SK-N-SH (cell line): ENCODE measurements around the gene NDN. TPM values are rescaled to one million over a fixed set of nuclear protein-coding genes. Genes with fewer than 3 reads are reported as not detected.

Experiments
- CTCF ChIA-PET: fragments of 300-600, 350-600 bp; formaldehyde crosslinking; extraction: SDS; loops from one replicate; lab custom pipeline; 2021; lab: Yijun Ruan, JAX
- POLR2A ChIA-PET: fragments of 350-600 bp; sonication (Branson Sonifier 250); formaldehyde crosslinking; extraction: SDS; loops from one replicate; lab custom pipeline; 2020; ENCODE audit warnings: antibody characterized with exemption, inconsistent platforms; lab: Yijun Ruan, JAX
- DNase-seq: peaks from one replicate; pipeline ENCODE4 v3.0.0; 2012
- H2AFZ ChIP-seq: fragments of 200-600 bp; sonication (generic); 2 replicates; pipeline ENCODE4 v1.8.1; 2016; ENCODE audit warnings: antibody characterized with exemption, mild to moderate bottlenecking, low read depth
- H3F3A ChIP-seq: fragments of 200-600 bp; sonication (generic); replicated peaks from 2 replicates; pipeline ENCODE3; 2016; ENCODE audit warnings: antibody characterized with exemption, mild to moderate bottlenecking; ENCODE audit not compliant: insufficient read depth
- H3K27ac ChIP-seq, 2 experiments: fragments of 200-500 bp in 1 of 2; fragments of 200-600 bp in 1 of 2; sonication (Bioruptor generic) in 1 of 2; sonication (generic), shearing (Covaris generic) in 1 of 2; 2 replicates each; pipeline versions ENCODE4 v1.5.1 to v1.6.1; 2014 to 2016; ENCODE audit warnings: low read depth in 2 of 2, inconsistent platforms in 1 of 2, low read length in 1 of 2, mild to moderate bottlenecking in 1 of 2, mixed read lengths in 1 of 2
- H3K27me3 ChIP-seq: fragments of 200-600 bp; sonication (generic), shearing (Covaris generic); 2 replicates; pipeline ENCODE4 v1.6.1; 2016; ENCODE audit warnings: mixed run types; ENCODE audit not compliant: insufficient read depth
- H3K36me3 ChIP-seq, 2 experiments: fragments of 200-500 bp in 1 of 2; fragments of 200-600 bp in 1 of 2; sonication (Bioruptor generic) in 1 of 2; sonication (generic) in 1 of 2; replicated peaks in 1 of 2; 2 replicates each; pipeline versions ENCODE3 to v1.5.1; 2014 to 2016; ENCODE audit warnings: low read length in 1 of 2, mild to moderate bottlenecking in 1 of 2; ENCODE audit not compliant: insufficient read depth in 2 of 2, control insufficient read depth in 1 of 2
- H3K4me1 ChIP-seq, 2 experiments: fragments of 200-500 bp in 1 of 2; fragments of 200-600 bp in 1 of 2; sonication (Bioruptor generic) in 1 of 2; sonication (generic), shearing (Covaris generic) in 1 of 2; 2 replicates each; pipeline versions ENCODE4 v1.5.1 to v1.6.1; 2014 to 2016; ENCODE audit warnings: low read depth in 1 of 2, low read length in 1 of 2, mixed run types in 1 of 2; ENCODE audit not compliant: insufficient read depth in 2 of 2, control insufficient read depth in 1 of 2
- H3K4me2 ChIP-seq: fragments of 200-600 bp; sonication (generic), shearing (Covaris generic); 2 replicates; pipeline ENCODE4 v1.6.1; 2017; ENCODE audit warnings: mixed run types
- H3K4me3 ChIP-seq, 2 experiments: fragments of 200-500 bp in 1 of 2; fragments of 200-600 bp in 1 of 2; sonication (Bioruptor generic) in 1 of 2; sonication (generic), shearing (Covaris generic) in 1 of 2; 2 replicates each; pipeline versions ENCODE4 v1.5.1 to v1.8.1; 2014 to 2016; ENCODE audit warnings: low read depth in 2 of 2, inconsistent platforms in 1 of 2, low read length in 1 of 2, mild to moderate bottlenecking in 1 of 2, mixed read lengths in 1 of 2, moderate library complexity in 1 of 2
- H3K79me2 ChIP-seq: fragments of 200-600 bp; sonication (generic); 2 replicates; pipeline ENCODE4 v1.8.1; 2017; ENCODE audit warnings: mild to moderate bottlenecking; ENCODE audit not compliant: insufficient read depth
- H3K9ac ChIP-seq: fragments of 200-600 bp; sonication (generic); 2 replicates; pipeline ENCODE4 v1.6.1; 2017; ENCODE audit warnings: mixed run types
- H3K9me2 ChIP-seq: fragments of 200-600 bp; sonication (generic); 2 replicates; pipeline ENCODE4 v1.6.1; 2017; ENCODE audit warnings: mixed run types
- H3K9me3 ChIP-seq: fragments of 200-600 bp; sonication (generic); 2 replicates; pipeline ENCODE4 v1.6.1; 2017; ENCODE audit warnings: mixed run types, mild to moderate bottlenecking, moderate library complexity
- H4K20me1 ChIP-seq: fragments of 200-600 bp; sonication (generic); 2 replicates; pipeline ENCODE4 v1.6.1; 2017; ENCODE audit warnings: mild to moderate bottlenecking, mixed run types; ENCODE audit not compliant: insufficient read depth
- CHD2 ChIP-seq: fragments of 150-350 bp; IDR thresholded peaks from 2 replicates; pipeline ENCODE4 v1.6.1; 2018; ENCODE audit warnings: low read length; ENCODE audit not compliant: partially characterized antibody
- EP300 ChIP-seq, 2 experiments: IDR thresholded peaks; 2 replicates each; pipeline versions ENCODE4 v1.4.0 to v1.6.1; 2012; ENCODE audit warnings: borderline replicate concordance in 1 of 2, low read depth in 1 of 2, low read length in 1 of 2
- FOXM1 ChIP-seq: IDR thresholded peaks from 2 replicates; pipeline ENCODE4 v1.4.0; 2012; ENCODE audit warnings: low read depth, mild to moderate bottlenecking
- GABPA ChIP-seq: IDR thresholded peaks from 2 replicates; pipeline ENCODE4 v1.4.0; 2012; ENCODE audit warnings: low read depth, mild to moderate bottlenecking
- GATA2 ChIP-seq: sonication (generic); formaldehyde crosslinking; IDR thresholded peaks from 2 replicates; pipeline ENCODE4 v1.5.0; 2020; ENCODE audit warnings: mild to moderate bottlenecking, missing genetic modification reagents
- MEF2A ChIP-seq: IDR thresholded peaks from 2 replicates; pipeline ENCODE4 v1.4.0; 2012; ENCODE audit warnings: low read depth, borderline replicate concordance
- NFIC ChIP-seq: IDR thresholded peaks from 2 replicates; pipeline ENCODE4 v1.4.0; 2012; ENCODE audit warnings: borderline replicate concordance
- POLR2AphosphoS5 ChIP-seq: IDR thresholded peaks from 2 replicates; pipeline ENCODE4 v1.6.1; 2012; ENCODE audit warnings: low read depth, low read length
- RCOR1 ChIP-seq: fragments of 150-350 bp; IDR thresholded peaks from 2 replicates; pipeline ENCODE4 v1.6.1; 2017; ENCODE audit warnings: antibody characterized with exemption, low read length
- TEAD4 ChIP-seq: IDR thresholded peaks from 2 replicates; pipeline ENCODE4 v1.4.0; 2012; ENCODE audit warnings: mild to moderate bottlenecking, borderline replicate concordance; ENCODE audit not compliant: insufficient read depth
- WGBS: methylation state at CpG from one replicate; pipeline ENCODE4 v1.1.6; 2017; ENCODE audit warnings: low lambda C conversion rate; 5-methylcytosine and 5-hydroxymethylcytosine counted together
- polyA plus RNA-seq, 3 experiments: library from polyadenylated mRNA; depleted of rRNA; stranded (reverse); fragments of >200 nt; gene quantifications; 2 replicates each; pipeline ENCODE4 v1.2.3, GENCODE V29; 2012
- TF ChIP-seq, protein P1 (sequence below): IDR thresholded peaks from 2 replicates; pipeline ENCODE4 v1.4.0; 2012; ENCODE audit warnings: low read depth, borderline replicate concordance
- TF ChIP-seq, protein P2 (sequence below): IDR thresholded peaks from 2 replicates; pipeline ENCODE4 v1.6.1; 2012; ENCODE audit warnings: mild to moderate bottlenecking, low read depth, low read length, moderate library complexity
- TF ChIP-seq, protein P3 (sequence below): IDR thresholded peaks from 2 replicates; pipeline ENCODE4 v1.4.0; 2012; ENCODE audit warnings: low read depth
- TF ChIP-seq, protein P4 (sequence below): fragments of 150-350 bp; IDR thresholded peaks from 2 replicates; pipeline ENCODE4 v1.6.1; 2016; ENCODE audit warnings: mild to moderate bottlenecking, low read depth, low read length
- TF ChIP-seq, protein P5 (sequence below): IDR thresholded peaks from 2 replicates; pipeline ENCODE4 v1.4.0; 2012; ENCODE audit warnings: low read depth, borderline replicate concordance

The NDN gene
- polyA plus RNA-seq, 1 of the 3 experiments (the other 2 are of a cell fraction) = 31.6 TPM

DNA sequence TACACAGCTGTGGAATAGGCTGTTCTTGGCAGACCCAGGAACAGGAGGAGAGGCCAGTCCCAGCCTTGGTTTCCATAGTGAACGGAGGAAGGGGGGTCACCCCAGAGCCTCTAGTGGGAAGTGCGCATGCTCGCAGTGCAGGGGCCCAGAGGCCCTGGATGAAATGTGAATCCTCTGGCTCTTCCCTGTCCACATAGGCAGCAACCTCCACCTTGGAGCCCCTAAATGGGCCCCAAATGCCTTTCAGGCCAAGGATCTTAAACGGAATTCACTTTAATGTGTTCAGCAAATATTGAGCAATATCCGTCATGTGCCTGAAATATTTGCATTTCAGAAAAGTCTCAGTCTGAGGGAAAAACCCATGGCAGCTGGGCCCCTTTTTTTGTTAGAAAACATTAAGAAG lies 3.3 kb upstream of the NDN start:
- TF ChIP-seq, protein P1, sequence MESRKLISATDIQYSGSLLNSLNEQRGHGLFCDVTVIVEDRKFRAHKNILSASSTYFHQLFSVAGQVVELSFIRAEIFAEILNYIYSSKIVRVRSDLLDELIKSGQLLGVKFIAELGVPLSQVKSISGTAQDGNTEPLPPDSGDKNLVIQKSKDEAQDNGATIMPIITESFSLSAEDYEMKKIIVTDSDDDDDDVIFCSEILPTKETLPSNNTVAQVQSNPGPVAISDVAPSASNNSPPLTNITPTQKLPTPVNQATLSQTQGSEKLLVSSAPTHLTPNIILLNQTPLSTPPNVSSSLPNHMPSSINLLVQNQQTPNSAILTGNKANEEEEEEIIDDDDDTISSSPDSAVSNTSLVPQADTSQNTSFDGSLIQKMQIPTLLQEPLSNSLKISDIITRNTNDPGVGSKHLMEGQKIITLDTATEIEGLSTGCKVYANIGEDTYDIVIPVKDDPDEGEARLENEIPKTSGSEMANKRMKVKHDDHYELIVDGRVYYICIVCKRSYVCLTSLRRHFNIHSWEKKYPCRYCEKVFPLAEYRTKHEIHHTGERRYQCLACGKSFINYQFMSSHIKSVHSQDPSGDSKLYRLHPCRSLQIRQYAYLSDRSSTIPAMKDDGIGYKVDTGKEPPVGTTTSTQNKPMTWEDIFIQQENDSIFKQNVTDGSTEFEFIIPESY = no peak
- TF ChIP-seq, protein P2, sequence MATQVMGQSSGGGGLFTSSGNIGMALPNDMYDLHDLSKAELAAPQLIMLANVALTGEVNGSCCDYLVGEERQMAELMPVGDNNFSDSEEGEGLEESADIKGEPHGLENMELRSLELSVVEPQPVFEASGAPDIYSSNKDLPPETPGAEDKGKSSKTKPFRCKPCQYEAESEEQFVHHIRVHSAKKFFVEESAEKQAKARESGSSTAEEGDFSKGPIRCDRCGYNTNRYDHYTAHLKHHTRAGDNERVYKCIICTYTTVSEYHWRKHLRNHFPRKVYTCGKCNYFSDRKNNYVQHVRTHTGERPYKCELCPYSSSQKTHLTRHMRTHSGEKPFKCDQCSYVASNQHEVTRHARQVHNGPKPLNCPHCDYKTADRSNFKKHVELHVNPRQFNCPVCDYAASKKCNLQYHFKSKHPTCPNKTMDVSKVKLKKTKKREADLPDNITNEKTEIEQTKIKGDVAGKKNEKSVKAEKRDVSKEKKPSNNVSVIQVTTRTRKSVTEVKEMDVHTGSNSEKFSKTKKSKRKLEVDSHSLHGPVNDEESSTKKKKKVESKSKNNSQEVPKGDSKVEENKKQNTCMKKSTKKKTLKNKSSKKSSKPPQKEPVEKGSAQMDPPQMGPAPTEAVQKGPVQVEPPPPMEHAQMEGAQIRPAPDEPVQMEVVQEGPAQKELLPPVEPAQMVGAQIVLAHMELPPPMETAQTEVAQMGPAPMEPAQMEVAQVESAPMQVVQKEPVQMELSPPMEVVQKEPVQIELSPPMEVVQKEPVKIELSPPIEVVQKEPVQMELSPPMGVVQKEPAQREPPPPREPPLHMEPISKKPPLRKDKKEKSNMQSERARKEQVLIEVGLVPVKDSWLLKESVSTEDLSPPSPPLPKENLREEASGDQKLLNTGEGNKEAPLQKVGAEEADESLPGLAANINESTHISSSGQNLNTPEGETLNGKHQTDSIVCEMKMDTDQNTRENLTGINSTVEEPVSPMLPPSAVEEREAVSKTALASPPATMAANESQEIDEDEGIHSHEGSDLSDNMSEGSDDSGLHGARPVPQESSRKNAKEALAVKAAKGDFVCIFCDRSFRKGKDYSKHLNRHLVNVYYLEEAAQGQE = no peak
- TF ChIP-seq, protein P3, sequence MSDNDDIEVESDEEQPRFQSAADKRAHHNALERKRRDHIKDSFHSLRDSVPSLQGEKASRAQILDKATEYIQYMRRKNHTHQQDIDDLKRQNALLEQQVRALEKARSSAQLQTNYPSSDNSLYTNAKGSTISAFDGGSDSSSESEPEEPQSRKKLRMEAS = no peak
- TF ChIP-seq CHD2 (no peak), GABPA (no peak), GATA2 (CRISPR knock-in tag) (no peak), NFIC (no peak), POLR2AphosphoS5 (no peak), FOXM1 (no peak), TEAD4 (no peak), RCOR1 (no peak), EP300 (IDR thresholded peaks at IDR 0.05; ENCODE audit: borderline replicate concordance in 1 of 2, low read depth in 1 of 2, low read length in 1 of 2) (no peak), MEF2A (no peak)
- TF ChIP-seq, protein P4, sequence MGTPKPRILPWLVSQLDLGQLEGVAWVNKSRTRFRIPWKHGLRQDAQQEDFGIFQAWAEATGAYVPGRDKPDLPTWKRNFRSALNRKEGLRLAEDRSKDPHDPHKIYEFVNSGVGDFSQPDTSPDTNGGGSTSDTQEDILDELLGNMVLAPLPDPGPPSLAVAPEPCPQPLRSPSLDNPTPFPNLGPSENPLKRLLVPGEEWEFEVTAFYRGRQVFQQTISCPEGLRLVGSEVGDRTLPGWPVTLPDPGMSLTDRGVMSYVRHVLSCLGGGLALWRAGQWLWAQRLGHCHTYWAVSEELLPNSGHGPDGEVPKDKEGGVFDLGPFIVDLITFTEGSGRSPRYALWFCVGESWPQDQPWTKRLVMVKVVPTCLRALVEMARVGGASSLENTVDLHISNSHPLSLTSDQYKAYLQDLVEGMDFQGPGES = no peak
- TF ChIP-seq, protein P5, sequence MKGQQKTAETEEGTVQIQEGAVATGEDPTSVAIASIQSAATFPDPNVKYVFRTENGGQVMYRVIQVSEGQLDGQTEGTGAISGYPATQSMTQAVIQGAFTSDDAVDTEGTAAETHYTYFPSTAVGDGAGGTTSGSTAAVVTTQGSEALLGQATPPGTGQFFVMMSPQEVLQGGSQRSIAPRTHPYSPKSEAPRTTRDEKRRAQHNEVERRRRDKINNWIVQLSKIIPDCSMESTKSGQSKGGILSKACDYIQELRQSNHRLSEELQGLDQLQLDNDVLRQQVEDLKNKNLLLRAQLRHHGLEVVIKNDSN = no peak
- ChIA-PET POLR2A (no interaction called here), CTCF (no interaction called here)
- H3K9ac ChIP-seq = no peak overlapping the region
- no peaks in the 10 kb centered on the region for H3K27me3 ChIP-seq
- no peak overlapping the region for H3K27ac ChIP-seq
- H4K20me1 ChIP-seq = no peaks in the 10 kb centered on the region
- H3K9me2 ChIP-seq = no peaks in the 10 kb centered on the region
- H3F3A ChIP-seq = no peaks in the 10 kb centered on the region
- H3K9me3 ChIP-seq = no peaks in the 10 kb centered on the region
- H3K4me1 ChIP-seq = no peaks in the 10 kb centered on the region
- no peak overlapping the region for H2AFZ ChIP-seq
- no peak overlapping the region for H3K4me2 ChIP-seq
- no peaks in the 10 kb centered on the region for H3K79me2 ChIP-seq
- DNase-seq = peak; percentile 41
- H3K4me3 ChIP-seq = no peak overlapping the region
- WGBS = 29% methylated on average over 5 of the region's 5 CpGs
- H3K36me3 ChIP-seq = no peaks in the 10 kb centered on the region
